K562 (cell line): ENCODE measurements around the gene LGALS7. TPM values are rescaled to one million over a fixed set of nuclear protein-coding genes. Genes with fewer than 3 reads are reported as not detected.

ENCODE experiments used
- ATF3 ChIP-seq, 2 experiments: fragments of 450-650 bp in 1 of 2; sonication (generic) in 1 of 2; formaldehyde crosslinking in 1 of 2; IDR thresholded peaks in 1 of 2; conservative IDR thresholded peaks in 1 of 2; 2 replicates each; pipeline versions ENCODE4 v1.6.1 to v1.8.1; 2016 to 2023; ENCODE audit warnings: mild to moderate bottlenecking in 2 of 2, moderate library complexity in 2 of 2, inconsistent platforms in 1 of 2, missing genetic modification reagents in 1 of 2
- BCLAF1 ChIP-seq, 2 experiments: fragments of 450-650 bp in 1 of 2; IDR thresholded peaks; 2 replicates each; pipeline ENCODE4 v1.6.1; 2011 to 2017; ENCODE audit warnings: low read depth in 2 of 2, antibody characterized with exemption in 1 of 2, borderline replicate concordance in 1 of 2, low read length in 1 of 2, mild to moderate bottlenecking in 1 of 2, mixed read lengths in 1 of 2; ENCODE audit not compliant: control insufficient read depth in 1 of 2
- CEBPZ ChIP-seq: fragments of 150-350 bp; IDR thresholded peaks from 2 replicates; pipeline ENCODE4 v1.6.1; 2014; ENCODE audit warnings: low read depth, mild to moderate bottlenecking, low read length, borderline replicate concordance
- FOXO4 ChIP-seq: fragments of 450-650 bp; formaldehyde crosslinking; IDR thresholded peaks from 2 replicates; pipeline ENCODE4 v1.4.0; 2020; ENCODE audit warnings: mild to moderate bottlenecking, moderate library complexity
- MAFG ChIP-seq: fragments of 450-650 bp; conservative IDR thresholded peaks from 2 replicates; pipeline ENCODE4 v1.6.1; 2016; ENCODE audit warnings: missing genetic modification characterization, missing compliant biosample characterization
- RCOR1 ChIP-seq, 2 experiments: IDR thresholded peaks; 2 replicates each; pipeline ENCODE4 v1.6.1; 2012; ENCODE audit warnings: low read depth in 2 of 2, low read length in 2 of 2, borderline replicate concordance in 1 of 2, improper control_type of control experiment in 1 of 2
- SNIP1 ChIP-seq: fragments of 450-650 bp; IDR thresholded peaks from 2 replicates; pipeline ENCODE4 v1.7.1; 2017; ENCODE audit warnings: low read depth, mild to moderate bottlenecking
- SRF ChIP-seq, 2 experiments: fragments of 250-450, 450-650 bp in 1 of 2; sonication (Bioruptor Pico) in 1 of 2; sonication (generic) in 1 of 2; formaldehyde crosslinking; IDR thresholded peaks; 2 replicates each; pipeline versions ENCODE4 v1.5.0 to v1.5.1; 2020 to 2022; ENCODE audit warnings: mild to moderate bottlenecking in 1 of 2, missing genetic modification reagents in 1 of 2
- TCF3 ChIP-seq: sonication (generic); formaldehyde crosslinking; IDR thresholded peaks from 2 replicates; pipeline ENCODE4 v1.4.0; 2020; ENCODE audit warnings: mild to moderate bottlenecking, missing genetic modification reagents
- ZBTB34 ChIP-seq: fragments of 250-450 bp; sonication (Bioruptor Pico); IDR thresholded peaks from 2 replicates; pipeline ENCODE4 v1.8.0; 2021; ENCODE audit warnings: mild to moderate bottlenecking, moderate library complexity
- ZNF212 ChIP-seq: fragments of 450-650 bp; formaldehyde crosslinking; IDR thresholded peaks from 2 replicates; pipeline ENCODE4 v1.4.0; 2020; ENCODE audit warnings: mild to moderate bottlenecking
- polyA plus RNA-seq, 8 experiments: library from polyadenylated mRNA; depleted of rRNA in 4 of 8; stranded (reverse) in 5 of 8; unstranded in 3 of 8; fragments of >200 nt; fragmentation: Nextera tagmentation in 2 of 8; fragmentation: Illumina TruSeq in 1 of 8; extraction: Ambion mirVana in 2 of 8; extraction: Trizol in 1 of 8; gene quantifications; 2 replicates each; pipeline versions ENCODE4 v1.2.1 to v1.2.3, GENCODE V29; 2011 to 2014; ENCODE audit warnings: inconsistent platforms in 1 of 8, missing spikeins in 1 of 8
- total RNA-seq, 7 experiments: library from RNA; depleted of rRNA in 6 of 7; stranded (reverse); fragments of >200 nt in 6 of 7; fragmentation: Illumina TruSeq in 2 of 7; extraction: Trizol in 2 of 7; gene quantifications; 2 replicates each; pipeline versions ENCODE4 v1.2.1 to v1.2.3, GENCODE V29; 2011 to 2021; ENCODE audit warnings: low replicate concordance in 1 of 7

LGALS7 gene
- total and polyA plus RNA-seq, 9 of the 15 experiments (the other 6 are each of a cell fraction or from before 2014, with no cell fraction given) = not detected

- TF ChIP-seq FOXO4 (CRISPR knock-in tag) (no peak), RCOR1 (IDR thresholded peaks at IDR 0.05; ENCODE audit: borderline replicate concordance in 1 of 2, low read depth in 2 of 2, low read length in 2 of 2) (no peak), BCLAF1 (IDR thresholded peaks at IDR 0.05; ENCODE audit: borderline replicate concordance in 1 of 2, control insufficient read depth in 1 of 2, low read depth in 2 of 2, low read length in 1 of 2) (no peak), ATF3 (IDR thresholded peaks at IDR 0.05) (no peak), ATF3 (CRISPR knock-in tag; conservative IDR thresholded peaks at IDR 0.05) (no peak), ZBTB34 (CRISPR knock-in tag) (no peak), CEBPZ (no peak), SRF (CRISPR knock-in tag; IDR thresholded peaks at IDR 0.05) (no peak), TCF3 (no peak), SNIP1 (no peak), MAFG (tag) (no peak), ZNF212 (CRISPR knock-in tag) (no peak)
Observed at GRCh38 chr19:38788478-38789243, 15.3 kb upstream of the LGALS7 start, which contains the start of gene LGALS7B (continued).
